C4-2B (cell line): ENCODE measurements around the gene RING1.

Source experiments
- H3K27ac ChIP-seq: fragments of 450-650 bp; 2 replicates; pipeline ENCODE4 v1.5.1; 2017
- CTCF ChIP-seq: fragments of 450-650 bp; conservative IDR thresholded peaks from 2 replicates; pipeline ENCODE4 v1.5.1; 2017; ENCODE audit warnings: mild to moderate bottlenecking
- ZFX ChIP-seq: fragments of 450-650 bp; IDR thresholded peaks from 2 replicates; pipeline ENCODE4 v1.6.1; 2017

Gene RING1

GRCh38 chr6:33164665-33165373, 43.5 kb upstream of the RING1 start:
- H3K27ac ChIP-seq: no peak overlapping the region
- TF ChIP-seq CTCF: no peak

- TF ChIP-seq ZFX (no peak), CTCF (no peak)
- no peak overlapping the region for H3K27ac ChIP-seq
These were observed 42.6 kb upstream of the RING1 start for GRCh38 chr6:33165581-33166258.

- TF ChIP-seq ZFX: no peak
- TF ChIP-seq CTCF: no peak
- H3K27ac ChIP-seq: no peak overlapping the region
These were observed 41.9 kb upstream of the RING1 start for GRCh38 chr6:33166363-33166762.

GRCh38 chr6:33166811-33167210, 41.5 kb upstream of the RING1 start:
- no peak for TF ChIP-seq CTCF
- no peak for TF ChIP-seq ZFX
- H3K27ac ChIP-seq: no peak overlapping the region

- H3K27ac ChIP-seq: no peak overlapping the region
- no peak for TF ChIP-seq ZFX
- no peak for TF ChIP-seq CTCF
These were observed 40.7 kb upstream of the RING1 start for GRCh38 chr6:33167374-33168283.

- TF ChIP-seq ZFX: no peak
- no peak for TF ChIP-seq CTCF
- no peak overlapping the region for H3K27ac ChIP-seq
These were observed 40.1 kb upstream of the RING1 start for GRCh38 chr6:33168284-33168601.

- no peak overlapping the region for H3K27ac ChIP-seq
- TF ChIP-seq ZFX: no peak
- TF ChIP-seq CTCF: no peak
These were observed 39.7 kb upstream of the RING1 start for GRCh38 chr6:33168639-33169038.
